ENCODE measurements around the gene NFATC1. TPM values are rescaled to one million over a fixed set of nuclear protein-coding genes. Genes with fewer than 3 reads are reported as not detected.

NFATC1 gene
- total RNA-seq, 1 donor from 2014 or later, result 103 TPM

DNA sequence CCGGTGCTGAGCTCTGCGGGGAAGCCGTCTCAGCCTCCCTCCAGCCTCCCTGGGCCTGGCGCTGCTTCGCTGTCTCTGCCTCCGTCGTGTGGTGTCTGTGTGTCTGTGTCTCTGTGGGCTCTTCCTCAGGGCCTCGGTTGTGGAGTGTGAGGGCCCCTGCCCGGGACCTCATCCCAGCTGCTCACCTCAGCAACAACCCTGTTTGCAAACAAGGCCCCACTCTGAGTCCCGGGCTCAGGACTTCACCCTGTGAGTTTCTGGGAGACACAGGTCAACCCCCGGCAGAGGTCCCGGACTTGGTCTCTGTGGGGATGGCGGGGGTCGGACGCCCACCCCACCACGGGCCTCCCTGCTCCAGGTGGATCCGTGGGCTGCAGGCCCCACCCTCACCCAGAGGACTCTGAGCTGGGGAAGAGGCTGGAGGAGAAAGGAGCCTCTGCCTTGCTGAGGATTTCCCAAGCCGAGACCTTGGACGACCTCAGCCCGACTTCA, 156.5 kb downstream of the NFATC1 start:
- intact Hi-C loops (cut with micrococcal nuclease), result no loop called here
- DNase-seq (ENCODE audit: low spot score), result no peak
- peaks cover 1% of the 10 kb centered on the region for H3K27me3 Mint-ChIP-seq (ENCODE audit: insufficient read depth)
- H3K4me3 Mint-ChIP-seq, result no peak overlapping the region
- no peak overlapping the region for H3K27ac Mint-ChIP-seq
- H3K4me1 Mint-ChIP-seq (ENCODE audit: low read depth), result no peaks in the 10 kb centered on the region
- no peaks in the 10 kb centered on the region for H3K9me3 Mint-ChIP-seq
- H3K36me3 Mint-ChIP-seq (ENCODE audit: low read depth), result no peaks in the 10 kb centered on the region

DNA sequence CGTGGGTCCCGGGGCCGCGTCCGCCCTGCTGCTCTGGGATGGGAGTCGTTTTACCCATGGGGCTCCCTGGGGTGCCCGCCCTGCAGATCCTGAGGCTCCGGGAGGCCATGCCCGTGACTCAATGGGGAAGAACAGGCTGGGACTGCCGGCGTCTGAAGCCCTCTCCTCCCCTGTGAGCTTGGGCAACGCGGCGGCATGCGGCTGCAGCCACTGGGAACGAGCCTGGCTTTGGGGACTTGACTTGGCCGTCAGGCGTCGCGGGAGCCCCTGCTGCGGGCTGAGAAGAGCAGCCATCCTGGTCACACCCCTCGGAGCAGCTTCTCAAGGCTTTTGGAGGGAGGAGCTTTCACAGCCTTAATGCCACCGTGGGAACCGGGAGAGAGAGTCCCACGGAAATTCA, 157.0 kb downstream of the NFATC1 start:
- Mint-ChIP-seq H3K36me3 (ENCODE audit: low read depth) (no peaks in the 10 kb centered on the region), H3K27ac (no peak overlapping the region), H3K9me3 (no peaks in the 10 kb centered on the region), H3K4me3 (no peak overlapping the region), H3K4me1 (ENCODE audit: low read depth) (no peaks in the 10 kb centered on the region), H3K27me3 (ENCODE audit: insufficient read depth) (peaks cover 1% of the 10 kb centered on the region)
- intact Hi-C loops (cut with micrococcal nuclease), result no loop called here
- no peak for DNase-seq (ENCODE audit: low spot score)

DNA sequence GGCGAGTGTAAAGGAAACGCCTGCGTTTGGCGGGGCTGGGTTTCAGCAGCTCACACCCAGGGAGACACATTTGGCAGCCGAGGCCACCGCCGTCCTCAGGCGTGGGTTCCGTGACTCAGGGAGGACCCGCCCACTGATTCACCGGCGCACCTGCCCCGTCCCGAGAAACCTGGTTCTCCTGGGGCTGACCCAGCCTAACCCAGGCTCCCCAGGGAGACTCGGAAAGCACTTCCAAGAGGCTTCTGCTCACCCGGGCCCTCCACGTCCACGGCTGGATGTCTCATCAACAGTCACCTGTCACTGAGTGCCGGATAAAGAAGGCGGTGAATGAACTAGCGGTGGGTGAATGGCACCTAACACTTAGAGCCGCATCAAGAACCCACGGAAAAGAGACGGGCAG, 157.4 kb downstream of the NFATC1 start:
- H3K9me3 Mint-ChIP-seq, result no peaks in the 10 kb centered on the region
- DNase-seq (ENCODE audit: low spot score), result no peak
- H3K36me3 Mint-ChIP-seq (ENCODE audit: low read depth), result no peaks in the 10 kb centered on the region
- no peaks in the 10 kb centered on the region for H3K4me1 Mint-ChIP-seq (ENCODE audit: low read depth)
- no peak overlapping the region for H3K27ac Mint-ChIP-seq
- H3K4me3 Mint-ChIP-seq, result no peak overlapping the region
- intact Hi-C loops (cut with micrococcal nuclease), result no loop called here
- peaks cover 1% of the 10 kb centered on the region for H3K27me3 Mint-ChIP-seq (ENCODE audit: insufficient read depth)

DNA sequence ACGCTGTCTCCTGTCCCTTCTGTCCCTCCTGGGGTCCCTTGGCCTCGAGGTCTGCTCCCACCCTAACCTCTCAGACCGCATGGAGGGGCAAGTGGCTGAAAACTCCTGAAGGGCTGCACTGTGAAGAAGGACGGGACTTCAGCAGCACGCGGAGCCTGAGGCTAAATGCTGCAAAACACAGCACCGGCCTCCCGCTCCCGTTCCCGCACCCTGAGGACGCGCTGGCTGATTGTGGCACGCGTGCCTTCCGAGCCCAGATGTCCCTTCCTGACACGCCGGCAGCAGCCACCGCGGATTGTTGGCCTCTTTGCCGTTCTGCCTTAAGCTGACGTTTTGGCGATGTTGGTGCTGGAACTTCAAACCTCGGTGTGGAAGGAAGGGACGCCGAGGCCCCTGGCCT, 158.0 kb downstream of the NFATC1 start:
- no peak overlapping the region for H3K4me3 Mint-ChIP-seq
- no peaks in the 10 kb centered on the region for H3K4me1 Mint-ChIP-seq (ENCODE audit: low read depth)
- DNase-seq (ENCODE audit: low spot score), result no peak
- intact Hi-C loops (cut with micrococcal nuclease), result no loop called here
- no peaks in the 10 kb centered on the region for H3K9me3 Mint-ChIP-seq
- no peaks in the 10 kb centered on the region for H3K36me3 Mint-ChIP-seq (ENCODE audit: low read depth)
- H3K27me3 Mint-ChIP-seq (ENCODE audit: insufficient read depth), result peaks cover 1% of the 10 kb centered on the region
- no peak overlapping the region for H3K27ac Mint-ChIP-seq

DNA sequence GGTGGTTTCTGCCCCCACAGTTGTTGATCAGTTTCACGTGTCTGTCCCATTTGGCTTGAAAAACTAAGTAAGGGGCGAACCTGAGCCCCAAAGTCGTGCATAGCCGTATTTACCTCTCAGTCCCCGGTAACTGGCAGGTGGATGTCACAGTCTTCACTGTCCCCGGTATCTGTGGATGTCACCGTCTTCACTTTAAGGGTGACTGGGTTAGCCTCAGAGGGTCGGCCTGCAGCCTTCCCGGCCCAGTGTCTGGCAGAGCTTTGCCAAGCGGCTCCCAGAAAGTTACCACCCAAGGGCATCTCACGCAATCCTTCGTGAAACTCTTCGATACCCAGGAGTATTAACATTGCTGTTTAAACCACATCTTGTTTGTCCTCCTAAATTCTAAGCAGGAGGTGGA, 158.6 kb downstream of the NFATC1 start:
- no peak overlapping the region for H3K4me3 Mint-ChIP-seq
- H3K36me3 Mint-ChIP-seq (ENCODE audit: low read depth), result no peaks in the 10 kb centered on the region
- DNase-seq (ENCODE audit: low spot score), result no peak
- no peak overlapping the region for H3K27ac Mint-ChIP-seq
- intact Hi-C loops (cut with micrococcal nuclease), result no loop called here
- H3K4me1 Mint-ChIP-seq (ENCODE audit: low read depth), result no peaks in the 10 kb centered on the region
- H3K9me3 Mint-ChIP-seq, result no peaks in the 10 kb centered on the region
- peaks cover 1% of the 10 kb centered on the region for H3K27me3 Mint-ChIP-seq (ENCODE audit: insufficient read depth)

DNA sequence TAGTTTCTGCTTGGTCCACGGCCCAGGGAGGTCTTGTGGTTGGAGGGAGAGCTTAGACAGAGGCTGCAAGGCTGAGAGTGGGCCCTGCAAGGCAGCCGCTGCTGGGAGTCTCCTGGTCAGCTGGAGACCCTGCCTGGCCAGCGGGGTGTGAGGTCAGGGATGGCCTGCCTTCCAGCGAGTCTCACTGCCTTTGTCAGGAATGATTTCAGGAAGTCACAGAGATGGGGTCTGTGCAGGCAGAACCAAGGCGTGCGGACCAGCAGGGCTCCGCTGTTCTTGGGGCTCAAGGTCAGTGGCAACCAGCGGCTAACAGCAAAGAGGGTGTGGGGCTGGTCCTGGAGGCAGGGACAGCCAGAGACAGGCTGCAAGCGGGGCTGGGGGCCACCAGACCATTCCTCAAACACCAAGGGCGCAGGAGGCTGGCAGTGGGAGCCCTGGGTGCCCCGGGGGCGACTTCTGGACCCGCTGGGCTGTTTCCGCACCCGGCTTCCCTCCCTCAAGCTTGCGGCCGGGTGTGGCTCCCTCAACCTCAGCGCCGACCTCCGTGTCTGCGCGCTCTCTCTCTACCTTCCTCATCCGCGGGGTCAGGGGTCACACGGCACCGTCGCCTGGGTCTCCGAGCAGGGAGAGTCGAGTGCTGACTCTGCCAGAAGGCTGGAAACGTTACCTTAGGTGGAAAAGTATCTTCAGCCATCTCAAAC, 159.4 kb downstream of the NFATC1 start:
- Mint-ChIP-seq H3K4me3 (no peak overlapping the region), H3K9me3 (no peaks in the 10 kb centered on the region), H3K4me1 (ENCODE audit: low read depth) (no peaks in the 10 kb centered on the region), H3K27me3 (ENCODE audit: insufficient read depth) (peaks cover 1% of the 10 kb centered on the region), H3K27ac (no peak overlapping the region), H3K36me3 (ENCODE audit: low read depth) (no peaks in the 10 kb centered on the region)
- DNase-seq (ENCODE audit: low spot score), result no peak
- intact Hi-C loops (cut with micrococcal nuclease), result no loop called here

DNA sequence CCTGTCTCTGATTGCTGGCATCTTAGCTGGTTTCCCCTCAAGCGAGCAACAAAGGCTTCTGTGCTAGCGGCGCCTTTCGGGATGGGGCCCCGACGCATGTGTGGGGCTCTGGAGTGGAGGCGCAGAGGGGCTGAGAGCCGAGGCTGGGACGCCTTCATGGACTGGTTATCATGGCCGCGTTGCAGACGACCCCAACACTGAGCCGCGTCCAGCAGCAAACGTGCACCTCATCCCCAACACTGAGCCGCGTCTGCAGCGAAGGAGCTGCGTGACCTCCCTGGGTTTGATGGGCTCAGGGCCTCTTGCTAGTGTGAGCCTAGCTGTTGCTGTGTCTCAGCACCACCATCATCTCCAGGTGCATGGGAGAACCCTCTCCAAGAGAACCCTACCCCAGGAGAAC, 160.2 kb downstream of the NFATC1 start:
- Mint-ChIP-seq H3K27me3 (ENCODE audit: insufficient read depth) (peaks cover 1% of the 10 kb centered on the region), H3K27ac (no peak overlapping the region), H3K4me1 (ENCODE audit: low read depth) (no peaks in the 10 kb centered on the region), H3K36me3 (ENCODE audit: low read depth) (no peaks in the 10 kb centered on the region), H3K4me3 (no peak overlapping the region), H3K9me3 (no peaks in the 10 kb centered on the region)
- intact Hi-C loops (cut with micrococcal nuclease), result no loop called here
- no peak for DNase-seq (ENCODE audit: low spot score)

DNA sequence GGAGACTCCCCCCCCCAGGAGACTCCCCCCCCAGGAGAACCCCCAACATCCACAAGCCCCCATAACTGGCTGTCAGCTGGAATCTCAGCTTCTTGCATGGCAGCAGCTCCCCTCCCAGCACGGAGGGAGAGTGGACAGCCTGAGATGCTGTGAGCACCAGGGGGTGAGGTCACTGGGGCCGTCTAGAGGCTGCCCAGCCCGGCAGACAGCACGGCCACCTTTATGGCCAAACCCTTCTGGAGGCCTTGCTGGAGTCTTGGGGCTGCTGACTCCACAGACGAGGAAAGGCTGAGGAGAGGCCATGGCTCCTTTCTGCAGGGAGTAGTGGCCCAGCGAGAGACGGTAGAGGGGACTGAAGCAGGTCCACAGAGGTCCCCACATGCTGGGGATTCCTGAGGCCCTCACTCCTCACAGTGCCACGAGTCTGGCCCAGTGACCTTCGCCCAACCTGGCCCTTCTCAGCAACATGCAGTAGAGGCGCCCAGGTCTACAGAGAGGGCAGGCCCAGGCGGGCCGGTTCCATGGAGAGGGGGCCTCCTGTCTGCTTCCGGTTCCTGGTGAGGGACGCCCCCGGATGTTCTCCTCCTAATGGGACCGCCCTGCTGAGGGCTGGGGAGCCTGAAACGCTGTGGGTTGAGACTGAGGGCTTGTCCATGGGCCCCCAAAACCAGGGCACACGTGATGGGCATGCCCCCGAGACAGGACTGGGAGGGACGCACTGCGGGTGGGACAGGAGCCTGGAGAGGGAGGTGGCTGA, 161.3 kb downstream of the NFATC1 start:
- no peaks in the 10 kb centered on the region for H3K36me3 Mint-ChIP-seq (ENCODE audit: low read depth)
- intact Hi-C loops (cut with micrococcal nuclease), result no loop called here
- peaks cover 1% of the 10 kb centered on the region for H3K27me3 Mint-ChIP-seq (ENCODE audit: insufficient read depth)
- DNase-seq (ENCODE audit: low spot score), result no peak
- no peak overlapping the region for H3K27ac Mint-ChIP-seq
- H3K4me1 Mint-ChIP-seq (ENCODE audit: low read depth), result no peaks in the 10 kb centered on the region
- no peaks in the 10 kb centered on the region for H3K9me3 Mint-ChIP-seq
- H3K4me3 Mint-ChIP-seq, result no peak overlapping the region

DNA sequence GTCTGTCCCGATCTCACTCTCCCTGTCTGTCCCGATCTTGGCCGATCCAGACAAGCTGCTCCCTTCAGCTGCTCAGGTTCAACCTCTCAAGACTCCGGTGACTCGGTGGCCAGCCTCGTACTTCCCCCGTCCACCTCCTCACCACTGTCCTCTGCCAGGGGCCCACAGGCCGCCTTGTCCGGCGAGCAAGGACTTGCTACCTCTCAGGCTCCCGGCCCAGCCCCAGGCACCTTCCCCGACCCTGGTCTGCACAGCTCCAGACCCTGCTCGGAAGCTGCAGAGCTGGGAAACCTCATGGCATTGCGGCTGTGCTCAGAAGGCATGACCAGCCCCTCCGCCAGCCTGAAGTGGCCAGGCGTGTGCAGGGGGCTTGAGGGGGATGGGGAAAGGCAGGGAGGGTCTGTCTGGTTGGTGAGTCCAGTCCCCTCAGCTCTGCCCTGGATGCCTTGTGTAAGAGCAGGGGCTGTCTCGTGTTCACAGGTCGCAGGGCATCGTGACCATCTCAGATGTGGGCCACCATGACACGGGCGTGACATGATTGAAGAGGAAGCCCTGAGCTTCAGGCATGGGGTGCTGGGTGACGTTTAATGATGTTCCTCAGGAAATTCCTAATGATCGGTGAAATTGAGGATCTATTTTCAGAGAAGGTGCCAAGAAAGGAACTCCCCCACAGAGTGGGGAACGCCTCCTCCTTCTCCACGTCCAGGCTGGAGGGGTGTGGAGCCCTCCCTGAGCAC, 162.6 kb downstream of the NFATC1 start:
- Mint-ChIP-seq H3K4me3 (no peak overlapping the region), H3K36me3 (ENCODE audit: low read depth) (no peaks in the 10 kb centered on the region), H3K4me1 (ENCODE audit: low read depth) (no peaks in the 10 kb centered on the region), H3K27me3 (ENCODE audit: insufficient read depth) (peaks cover 1% of the 10 kb centered on the region), H3K27ac (no peak overlapping the region), H3K9me3 (no peaks in the 10 kb centered on the region)
- intact Hi-C loops (cut with micrococcal nuclease), result no loop called here
- no peak for DNase-seq (ENCODE audit: low spot score)

DNA sequence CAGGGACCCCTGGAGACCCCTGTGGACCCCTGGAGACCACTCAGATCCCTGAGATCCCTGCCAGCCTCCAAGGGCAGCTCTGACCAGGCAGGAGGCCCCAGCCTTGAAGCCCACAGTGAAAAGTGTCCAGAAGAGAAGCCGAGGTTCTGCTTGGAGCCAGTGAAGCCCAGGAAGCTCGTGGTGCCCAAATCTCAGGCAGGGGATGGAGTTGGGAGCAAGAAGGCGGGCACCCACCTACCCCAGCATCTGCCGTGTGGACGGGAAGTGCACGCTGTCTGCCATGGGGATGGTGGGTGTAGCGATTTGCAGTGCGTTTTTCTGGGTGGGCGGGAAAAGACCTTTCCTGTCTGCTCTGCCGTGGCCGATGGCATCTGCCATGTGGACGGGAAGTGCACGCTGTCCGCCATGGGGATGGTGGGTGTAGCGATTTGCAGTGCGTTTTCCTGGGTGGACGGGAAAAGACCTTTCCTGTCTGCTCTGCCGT, 163.2 kb downstream of the NFATC1 start:
- Mint-ChIP-seq H3K9me3 (no peaks in the 10 kb centered on the region), H3K27me3 (ENCODE audit: insufficient read depth) (peaks cover 1% of the 10 kb centered on the region), H3K4me3 (no peak overlapping the region), H3K36me3 (ENCODE audit: low read depth) (no peaks in the 10 kb centered on the region), H3K27ac (no peak overlapping the region), H3K4me1 (ENCODE audit: low read depth) (no peaks in the 10 kb centered on the region)
- intact Hi-C loops (cut with micrococcal nuclease), result no loop called here
- DNase-seq (ENCODE audit: low spot score), result no peak

DNA sequence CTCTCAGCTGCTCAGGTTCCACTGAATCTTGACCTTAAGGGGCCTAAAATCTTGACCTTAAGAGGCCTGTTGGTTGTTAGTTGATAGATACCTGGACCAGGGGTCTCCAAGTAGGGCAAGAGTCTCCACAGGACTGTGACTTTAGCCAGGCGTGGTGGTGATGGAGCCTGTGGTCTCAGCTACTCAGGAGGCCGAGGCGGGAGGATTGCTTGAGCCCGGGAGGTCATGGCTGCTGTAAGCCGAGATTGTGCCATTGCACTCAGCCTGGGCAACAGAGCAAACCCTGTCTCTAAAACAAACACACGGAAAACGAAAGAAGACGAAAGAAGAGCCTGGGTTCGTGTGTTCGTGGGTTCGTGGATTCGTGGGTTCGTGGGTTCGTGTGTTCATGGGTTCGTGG, 163.7 kb downstream of the NFATC1 start:
- no peak overlapping the region for H3K4me3 Mint-ChIP-seq

DNA sequence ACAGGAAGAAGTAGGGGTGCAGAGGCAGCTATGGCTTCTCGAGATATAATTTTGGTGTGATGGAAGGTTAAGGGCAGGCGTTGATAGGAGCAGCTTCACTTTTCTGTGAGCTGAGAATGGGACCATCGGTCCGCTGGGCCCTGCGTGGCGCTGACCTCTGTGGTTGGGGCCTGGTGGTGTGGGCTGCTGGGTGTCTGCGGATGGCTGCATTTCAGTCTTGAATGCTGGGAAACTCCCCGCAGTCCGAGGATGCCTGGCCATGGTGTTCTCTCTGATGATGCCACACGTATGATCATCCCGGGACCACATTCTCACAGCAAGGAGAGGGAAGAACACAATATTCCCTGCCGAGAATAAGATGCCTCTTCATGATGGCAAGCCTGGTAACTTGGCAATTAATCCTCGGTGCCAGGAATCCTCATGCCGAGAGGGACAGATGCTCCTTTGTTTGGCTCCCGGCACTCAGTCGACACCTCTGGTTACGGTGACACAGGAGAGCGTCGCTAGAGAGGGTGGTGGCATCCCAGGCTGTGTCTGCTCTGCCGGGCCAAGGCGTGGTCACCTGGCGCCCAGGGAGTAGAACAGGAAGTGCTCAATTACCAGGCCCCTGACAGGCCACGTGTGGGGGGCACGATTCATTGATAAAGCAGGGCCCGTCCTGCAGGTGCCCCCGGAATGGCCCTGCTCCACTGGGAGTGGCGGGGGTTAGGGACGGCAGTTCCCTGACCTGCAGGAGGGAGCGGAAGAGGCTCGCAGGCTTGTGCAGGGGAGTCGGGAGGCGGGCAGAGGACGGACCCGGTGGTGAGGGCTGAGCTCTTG, 164.5 kb downstream of the NFATC1 start:
- Mint-ChIP-seq H3K36me3 (ENCODE audit: low read depth) (no peaks in the 10 kb centered on the region), H3K27me3 (ENCODE audit: insufficient read depth) (peaks cover 1% of the 10 kb centered on the region), H3K4me1 (ENCODE audit: low read depth) (no peaks in the 10 kb centered on the region), H3K4me3 (no peak overlapping the region), H3K9me3 (no peaks in the 10 kb centered on the region), H3K27ac (no peak overlapping the region)
- DNase-seq (ENCODE audit: low spot score), result no peak
- intact Hi-C loops (cut with micrococcal nuclease), result no loop called here

More for the DNA sequence above, 163.7 kb downstream of the NFATC1 start:
- H3K27ac Mint-ChIP-seq, result no peak overlapping the region
- no peaks in the 10 kb centered on the region for H3K4me1 Mint-ChIP-seq (ENCODE audit: low read depth)
- H3K27me3 Mint-ChIP-seq (ENCODE audit: insufficient read depth), result peaks cover 1% of the 10 kb centered on the region
- no peak for DNase-seq (ENCODE audit: low spot score)
- no peaks in the 10 kb centered on the region for H3K36me3 Mint-ChIP-seq (ENCODE audit: low read depth)
- H3K9me3 Mint-ChIP-seq, result no peaks in the 10 kb centered on the region
- intact Hi-C loops (cut with micrococcal nuclease), result no loop called here

Measured in activated T-helper 1 cell treated with anti-CD3 and anti-CD28 coated beads, Interleukin-12 subunit alpha, Interleukin-12 subunit beta, Interleukin-2, Interleukin-4 antibody, amounts not matched to agents 30 ng/mL and 10 ng/mL and 1 ng/mL, durations not matched to agents 14 hours and 24 hours and 36 hours (primary cell).